Progenitor cell of endocrine pancreas (in vitro differentiated cells): ENCODE measurements around the gene SPATA25. TPM values are rescaled to one million over a fixed set of nuclear protein-coding genes. Genes with fewer than 3 reads are reported as not detected.

Experiments used
- DNase-seq: peaks from one replicate; pipeline ENCODE4 v3.0.0; 2021; ENCODE audit warnings: low spot score; ENCODE audit not compliant: unreplicated experiment
- H3K27ac Mint-ChIP-seq: 2 replicates; pipeline ENCODE4 v1.8.0; 2021; ENCODE audit warnings: mild to moderate bottlenecking, moderate library complexity, mixed read lengths
- H3K27me3 Mint-ChIP-seq: 2 replicates; pipeline ENCODE4 v1.8.0; 2021; ENCODE audit warnings: mixed read lengths
- H3K36me3 Mint-ChIP-seq: 2 replicates; pipeline ENCODE4 v1.8.0; 2022; ENCODE audit warnings: mixed read lengths; ENCODE audit not compliant: insufficient read depth
- H3K4me1 Mint-ChIP-seq: 2 replicates; pipeline ENCODE4 v1.8.0; 2021; ENCODE audit warnings: low read depth, mixed read lengths
- H3K4me3 Mint-ChIP-seq: 2 replicates; pipeline ENCODE4 v1.8.0; 2021; ENCODE audit warnings: low read depth, mild to moderate bottlenecking, moderate library complexity, mixed read lengths
- H3K9me3 Mint-ChIP-seq: 2 replicates; pipeline ENCODE4 v1.8.0; 2021; ENCODE audit warnings: low read depth, mixed read lengths
- CTCF ChIP-seq: fragments of 200-600 bp; sonication (generic); IDR thresholded peaks from one replicate; pipeline ENCODE4 v1.5.0; 2021; ENCODE audit warnings: antibody characterized with exemption, mild to moderate bottlenecking; ENCODE audit not compliant: unreplicated experiment
- total RNA-seq: library from RNA; stranded (reverse); gene quantifications from 2 replicates; pipeline ENCODE4 v1.2.1, GENCODE V29; 2021

SPATA25 gene
- total RNA-seq, 1 donor from 2014 or later = 3.6 TPM

GRCh38 chr20:45911486-45912343, 24.3 kb upstream of the SPATA25 start, which contains the start of gene PLTP:
PLTP (minus strand) TSS chr20:45912155; CDS start chr20:45911452, 703 bp downstream.
- Mint-ChIP-seq H3K9me3 (no peaks in the 10 kb centered on the region), H3K27ac (peak within 1 kb of the TSS; percentile 90), H3K4me1 (peaks cover 2% of the 10 kb centered on the region), H3K36me3 (peaks cover 4% of the 10 kb centered on the region), H3K27me3 (peaks cover 3% of the 10 kb centered on the region), H3K4me3 (peak within 1 kb of the TSS; percentile 73)
- no peak for TF ChIP-seq CTCF
- DNase-seq = peak; percentile 50

GRCh38 chr20:45910670-45911485, 23.5 kb upstream of the SPATA25 start:
- DNase-seq = peak; percentile 91
- H3K36me3 Mint-ChIP-seq = peaks cover 4% of the 10 kb centered on the region
- no peak for TF ChIP-seq CTCF
- peaks cover 2% of the 10 kb centered on the region for H3K4me1 Mint-ChIP-seq
- H3K9me3 Mint-ChIP-seq = no peaks in the 10 kb centered on the region
- peaks cover 3% of the 10 kb centered on the region for H3K27me3 Mint-ChIP-seq
- H3K27ac Mint-ChIP-seq = peak overlapping the region; percentile 90
- peak overlapping the region; percentile 71 for H3K4me3 Mint-ChIP-seq

- no peak for DNase-seq
- Mint-ChIP-seq H3K9me3 (no peaks in the 10 kb centered on the region), H3K4me3 (peak overlapping the region; percentile 71), H3K4me1 (peaks cover 2% of the 10 kb centered on the region), H3K27ac (peak overlapping the region; percentile 46), H3K36me3 (peaks cover 7% of the 10 kb centered on the region), H3K27me3 (peaks cover 3% of the 10 kb centered on the region)
- no peak for TF ChIP-seq CTCF
Measured at GRCh38 chr20:45909817-45910669, 22.6 kb upstream of the SPATA25 start.

- no peak for DNase-seq
- H3K36me3 Mint-ChIP-seq = peaks cover 7% of the 10 kb centered on the region
Measured at GRCh38 chr20:45909336-45909808, 21.9 kb upstream of the SPATA25 start.

More at GRCh38 chr20:45909336-45909808, 21.9 kb upstream of the SPATA25 start:
- Mint-ChIP-seq H3K9me3 (no peaks in the 10 kb centered on the region), H3K4me1 (peaks cover 2% of the 10 kb centered on the region), H3K4me3 (no peak overlapping the region), H3K27me3 (peaks cover 3% of the 10 kb centered on the region), H3K27ac (no peak overlapping the region)
- TF ChIP-seq CTCF = no peak
